Measurements from ENCODE around the gene PUM2.

GRCh38 chr2:20343128-20343527, 7.5 kb downstream of the PUM2 start:
- TF ChIP-seq EZH2 (IDR thresholded peaks at IDR 0.05) (no peak), POLR2AphosphoS5 (IDR thresholded peaks at IDR 0.05; ENCODE audit: borderline replicate concordance, low read depth, low read length) (no peak), FOXP2 (optimal IDR thresholded peaks at IDR 0.05; ENCODE audit: control extremely low read depth, extremely low read length, insufficient read depth) (no peak)
